DOHH2 (cell line): ENCODE results near the gene LAMA2.

Source experiments
- H3F3A ChIP-seq: fragments of 200-600 bp; sonication (generic), shearing (Covaris generic); 2 replicates; pipeline ENCODE4 v1.6.0; 2016; ENCODE audit warnings: antibody characterized with exemption, mild to moderate bottlenecking; ENCODE audit not compliant: control insufficient read depth, insufficient read depth
- H3K27ac ChIP-seq: fragments of 200-600 bp; sonication (generic); 2 replicates; pipeline ENCODE4 v1.5.1; 2014; ENCODE audit warnings: low read depth, mild to moderate bottlenecking, low read length, moderate library complexity
- H3K27me3 ChIP-seq: fragments of 200-600 bp; sonication (generic); 2 replicates; pipeline ENCODE4 v1.6.1; 2014; ENCODE audit warnings: mild to moderate bottlenecking, low read length, mixed read lengths; ENCODE audit not compliant: control insufficient read depth
- H3K36me3 ChIP-seq: fragments of 200-600 bp; sonication (generic); 2 replicates; pipeline ENCODE4 v1.6.1; 2014; ENCODE audit warnings: mild to moderate bottlenecking, low read length, moderate library complexity, mixed read lengths; ENCODE audit not compliant: control insufficient read depth
- H3K4me1 ChIP-seq: fragments of 200-600 bp; sonication (generic); 2 replicates; pipeline ENCODE4 v1.6.1; 2014; ENCODE audit warnings: mild to moderate bottlenecking, low read length, mixed read lengths; ENCODE audit not compliant: control insufficient read depth
- H3K4me2 ChIP-seq: fragments of 200-600 bp; sonication (generic); 2 replicates; pipeline ENCODE4 v1.6.0; 2014; ENCODE audit warnings: mild to moderate bottlenecking, low read length, moderate library complexity
- H3K4me3 ChIP-seq: fragments of 200-600 bp; sonication (generic); 2 replicates; pipeline ENCODE4 v1.5.1; 2014; ENCODE audit warnings: mild to moderate bottlenecking, low read length, mixed read lengths
- H3K79me2 ChIP-seq: fragments of 200-600 bp; sonication (generic); 2 replicates; pipeline ENCODE4 v1.6.1; 2014; ENCODE audit warnings: mild to moderate bottlenecking, low read length, mixed read lengths; ENCODE audit not compliant: control insufficient read depth
- H3K9me2 ChIP-seq: fragments of 200-600 bp; sonication (generic); replicated peaks from 2 replicates; pipeline ENCODE4 v1.6.1; 2014; ENCODE audit warnings: mild to moderate bottlenecking, low read length, mixed read lengths; ENCODE audit not compliant: control insufficient read depth
- H3K9me3 ChIP-seq: fragments of 200-600 bp; sonication (generic); 2 replicates; pipeline ENCODE4 v1.6.1; 2014; ENCODE audit warnings: antibody characterized with exemption, low read length, mixed read lengths; ENCODE audit not compliant: control insufficient read depth, insufficient read depth
- H4K20me1 ChIP-seq: fragments of 200-600 bp; sonication (generic); 2 replicates; pipeline ENCODE4 v1.6.0; 2014; ENCODE audit warnings: low read depth, mild to moderate bottlenecking, antibody characterized with exemption, low read length, moderate library complexity; ENCODE audit not compliant: control insufficient read depth, insufficient read depth
- CTCF ChIP-seq: fragments of 200-600 bp; sonication (generic); IDR thresholded peaks from one replicate; pipeline ENCODE4 v1.5.1; 2014; ENCODE audit warnings: antibody characterized with exemption, mild to moderate bottlenecking, low read depth, low read length; ENCODE audit not compliant: poor library complexity, severe bottlenecking
- EZH2phosphoT487 ChIP-seq: fragments of 200-600 bp; sonication (generic); IDR thresholded peaks from 2 replicates; pipeline ENCODE4 v1.6.1; 2017; ENCODE audit warnings: borderline replicate concordance, mild to moderate bottlenecking, antibody characterized with exemption, low read length, moderate library complexity, mixed read lengths

Gene LAMA2

GRCh38 chr6:129492260-129492659 is 609.3 kb downstream of the LAMA2 start:
- H3K36me3 ChIP-seq = peaks cover 4% of the 10 kb centered on the region; the same call in 1 of the 2 replicates
- no peaks in the 10 kb centered on the region for H3K9me3 ChIP-seq
- H3F3A ChIP-seq = no peaks in the 10 kb centered on the region
- H3K9me2 ChIP-seq = no peaks in the 10 kb centered on the region
- H3K27ac ChIP-seq = no peak overlapping the region
- TF ChIP-seq EZH2phosphoT487 (no peak), CTCF (no peak)
- no peak overlapping the region for H3K4me3 ChIP-seq
- H3K27me3 ChIP-seq = no peaks in the 10 kb centered on the region; the same call in 1 of the 2 replicates
- H3K79me2 ChIP-seq = no peaks in the 10 kb centered on the region
- no peak overlapping the region for H3K4me2 ChIP-seq
- peaks cover 11% of the 10 kb centered on the region for H3K4me1 ChIP-seq
- H4K20me1 ChIP-seq = no peaks in the 10 kb centered on the region

GRCh38 chr6:129493354-129493902 is 610.5 kb downstream of the LAMA2 start:
- Histone ChIP-seq H3K27ac (no peak overlapping the region), H3K4me2 (no peak overlapping the region)

GRCh38 chr6:129494099-129494498 is 611.2 kb downstream of the LAMA2 start:
- H3F3A ChIP-seq = no peaks in the 10 kb centered on the region
- H4K20me1 ChIP-seq = no peaks in the 10 kb centered on the region
- H3K36me3 ChIP-seq = peaks cover 4% of the 10 kb centered on the region; the same call in 1 of the 2 replicates
- TF ChIP-seq CTCF = no peak
- no peak for TF ChIP-seq EZH2phosphoT487
- no peaks in the 10 kb centered on the region for H3K9me2 ChIP-seq
- H3K4me2 ChIP-seq = no peak overlapping the region
- no peak overlapping the region for H3K27ac ChIP-seq
- H3K4me1 ChIP-seq = peaks cover 14% of the 10 kb centered on the region
- H3K27me3 ChIP-seq = peaks cover 12% of the 10 kb centered on the region
- H3K9me3 ChIP-seq = no peaks in the 10 kb centered on the region
- H3K79me2 ChIP-seq = no peaks in the 10 kb centered on the region
- H3K4me3 ChIP-seq = no peak overlapping the region

More at GRCh38 chr6:129493354-129493902, 610.5 kb downstream of the LAMA2 start:
- Histone ChIP-seq H3K9me2 (no peaks in the 10 kb centered on the region), H3K36me3 (peaks cover 4% of the 10 kb centered on the region; the same call in 1 of the 2 replicates), H3K79me2 (no peaks in the 10 kb centered on the region), H4K20me1 (no peaks in the 10 kb centered on the region), H3K9me3 (no peaks in the 10 kb centered on the region), H3F3A (no peaks in the 10 kb centered on the region), H3K27me3 (peaks cover 8% of the 10 kb centered on the region), H3K4me1 (peaks cover 11% of the 10 kb centered on the region), H3K4me3 (no peak overlapping the region)
- TF ChIP-seq CTCF (no peak), EZH2phosphoT487 (no peak)
